HFFc6 (cell line): ENCODE measurements around the gene ARHGAP15. TPM values are rescaled to one million over a fixed set of nuclear protein-coding genes. Genes with fewer than 3 reads are reported as not detected.

Experiments
- DNase-seq: peaks from one replicate; pipeline ENCODE4 v3.0.0-alpha.2; 2018
- H3K27ac Mint-ChIP-seq: 2 replicates; pipeline ENCODE4 v1.8.0; 2020; ENCODE audit warnings: mild to moderate bottlenecking, mixed read lengths
- H3K27me3 Mint-ChIP-seq: 2 replicates; pipeline ENCODE4 v1.8.0; 2021; ENCODE audit warnings: mild to moderate bottlenecking, moderate library complexity, mixed read lengths; ENCODE audit not compliant: insufficient read depth
- H3K36me3 Mint-ChIP-seq: 2 replicates; pipeline ENCODE4 v1.8.0; 2021; ENCODE audit warnings: low read depth, mixed read lengths
- H3K4me1 Mint-ChIP-seq: 2 replicates; pipeline ENCODE4 v1.8.0; 2020; ENCODE audit warnings: low read depth, mixed read lengths
- H3K4me3 Mint-ChIP-seq: 2 replicates; pipeline ENCODE4 v1.8.0; 2020; ENCODE audit warnings: mild to moderate bottlenecking, moderate library complexity, mixed read lengths
- H3K9me3 Mint-ChIP-seq: 2 replicates; pipeline ENCODE4 v1.8.0; 2020; ENCODE audit warnings: mild to moderate bottlenecking, mixed read lengths
- CTCF ChIP-seq: fragments of 200-600 bp; sonication (generic); IDR thresholded peaks from 2 replicates; pipeline ENCODE4 v1.5.0; 2021; ENCODE audit warnings: antibody characterized with exemption, mild to moderate bottlenecking
- total RNA-seq, 6 experiments: library from RNA; stranded (reverse); fragmentation: NEBNext Ultra II Directional; extraction: Animal tissue kit (Norgen Biotek cat#: 25700); gene quantifications; 2 replicates in 1 of 6; 3 replicates in 5 of 6; pipeline ENCODE4 v1.2.3, GENCODE V29; 2021

ARHGAP15 gene
- total RNA-seq, 6 experiments from 2014 or later, result not detected

- no peak for TF ChIP-seq CTCF
- Mint-ChIP-seq H3K9me3 (peaks cover 18% of the 10 kb centered on the region), H3K4me3 (peak overlapping the region; percentile 76; the same call in 1 of the 2 replicates), H3K27me3 (no peaks in the 10 kb centered on the region; the same call in none of the 2 replicates), H3K36me3 (peaks cover 10% of the 10 kb centered on the region; the same call in 1 of the 2 replicates), H3K27ac (no peak overlapping the region), H3K4me1 (peaks cover 13% of the 10 kb centered on the region)
- DNase-seq, result no peak
Measured at GRCh38 chr2:143716522-143716921, 587.3 kb downstream of the ARHGAP15 start.

GRCh38 chr2:143717053-143717452 lies 587.8 kb downstream of the ARHGAP15 start:
- Mint-ChIP-seq H3K4me1 (peaks cover 13% of the 10 kb centered on the region), H3K9me3 (peaks cover 13% of the 10 kb centered on the region), H3K27ac (no peak overlapping the region), H3K27me3 (no peaks in the 10 kb centered on the region; the same call in none of the 2 replicates), H3K36me3 (peaks cover 5% of the 10 kb centered on the region; the same call in 1 of the 2 replicates), H3K4me3 (peak overlapping the region; percentile 76)
- no peak for DNase-seq
- TF ChIP-seq CTCF, result no peak

- no peaks in the 10 kb centered on the region for H3K36me3 Mint-ChIP-seq
- peak overlapping the region; percentile 76 for H3K4me3 Mint-ChIP-seq
- H3K27ac Mint-ChIP-seq, result no peak overlapping the region
- no peak for TF ChIP-seq CTCF
- no peaks in the 10 kb centered on the region; the same call in none of the 2 replicates for H3K27me3 Mint-ChIP-seq
- peaks cover 13% of the 10 kb centered on the region for H3K4me1 Mint-ChIP-seq
- peak; percentile 13 for DNase-seq
- H3K9me3 Mint-ChIP-seq, result peaks cover 8% of the 10 kb centered on the region
Measured at GRCh38 chr2:143717536-143718168, 588.4 kb downstream of the ARHGAP15 start.

- DNase-seq, result no peak
- no peaks in the 10 kb centered on the region for H3K9me3 Mint-ChIP-seq
- no peak for TF ChIP-seq CTCF
- H3K4me3 Mint-ChIP-seq, result no peak overlapping the region
- no peaks in the 10 kb centered on the region for H3K36me3 Mint-ChIP-seq
- no peaks in the 10 kb centered on the region; the same call in none of the 2 replicates for H3K27me3 Mint-ChIP-seq
- peaks cover 13% of the 10 kb centered on the region for H3K4me1 Mint-ChIP-seq
- no peak overlapping the region for H3K27ac Mint-ChIP-seq
Measured at GRCh38 chr2:143718745-143719144, 589.5 kb downstream of the ARHGAP15 start.

- H3K27me3 Mint-ChIP-seq, result no peaks in the 10 kb centered on the region; the same call in none of the 2 replicates
- DNase-seq, result no peak
- H3K36me3 Mint-ChIP-seq, result no peaks in the 10 kb centered on the region
- H3K4me3 Mint-ChIP-seq, result no peak overlapping the region
- H3K4me1 Mint-ChIP-seq, result peaks cover 13% of the 10 kb centered on the region
- no peak for TF ChIP-seq CTCF
- H3K9me3 Mint-ChIP-seq, result no peaks in the 10 kb centered on the region
- H3K27ac Mint-ChIP-seq, result no peak overlapping the region
Measured at GRCh38 chr2:143719406-143719805, 590.2 kb downstream of the ARHGAP15 start.
